Keratinocyte (primary cell): Measurements from ENCODE around the gene PRR23E. TPM values are rescaled to one million over a fixed set of nuclear protein-coding genes. Genes with fewer than 3 reads are reported as not detected.

ENCODE experiments used
- DNase-seq: peaks from one replicate; pipeline ENCODE4 v3.0.0-alpha.2; 2011; ENCODE audit warnings: low read depth, missing footprints, low spot score
- FAIRE-seq: peaks from 2 replicates; lab custom pipeline; 2011; peaks lifted over from hg19 to GRCh38; lab: Jason Lieb, UNC
- H2AFZ ChIP-seq: 2 replicates; pipeline ENCODE4 v1.6.0; 2012; ENCODE audit warnings: low read length, control low read depth, inconsistent platforms; ENCODE audit not compliant: control insufficient read depth
- H3K27ac ChIP-seq: 2 replicates; pipeline ENCODE4 v1.5.1; 2011; ENCODE audit warnings: low read length; ENCODE audit not compliant: control insufficient read depth, insufficient read depth
- H3K27me3 ChIP-seq: 3 replicates; pipeline ENCODE4 v1.6.0; 2011; ENCODE audit warnings: low read length; ENCODE audit not compliant: control insufficient read depth, insufficient read depth; ENCODE audit errors: extremely low read depth
- H3K36me3 ChIP-seq, 2 experiments: 2 replicates in 1 of 2; 3 replicates in 1 of 2; pipeline ENCODE4 v1.5.1; 2011; ENCODE audit warnings: low read length in 2 of 2, mild to moderate bottlenecking in 1 of 2; ENCODE audit not compliant: control insufficient read depth in 2 of 2, insufficient read depth in 2 of 2; ENCODE audit errors: extremely low read depth in 1 of 2
- H3K4me1 ChIP-seq: 3 replicates; pipeline ENCODE4 v1.5.1; 2011; ENCODE audit warnings: low read length; ENCODE audit not compliant: control insufficient read depth, insufficient read depth; ENCODE audit errors: extremely low read depth
- H3K4me2 ChIP-seq: 3 replicates; pipeline ENCODE4 v1.6.0; 2011; ENCODE audit warnings: low read depth, low read length; ENCODE audit not compliant: control insufficient read depth, insufficient read depth; ENCODE audit errors: extremely low read depth
- H3K4me3 ChIP-seq, 3 experiments: fragments of 200-600 bp in 1 of 3; sonication (generic) in 1 of 3; 2 replicates in 2 of 3; 3 replicates in 1 of 3; pipeline ENCODE4 v1.5.1; 2011 to 2016; ENCODE audit warnings: low read length in 3 of 3, mild to moderate bottlenecking in 3 of 3, control low read depth in 2 of 3, inconsistent platforms in 1 of 3, low read depth in 1 of 3, mixed read lengths in 1 of 3, mixed run types in 1 of 3, moderate library complexity in 1 of 3; ENCODE audit not compliant: control insufficient read depth in 2 of 3, insufficient read depth in 2 of 3; ENCODE audit errors: extremely low read depth in 1 of 3
- H3K79me2 ChIP-seq: 2 replicates; pipeline ENCODE4 v1.6.0; 2012; ENCODE audit warnings: low read length; ENCODE audit not compliant: control insufficient read depth, insufficient read depth
- H3K9ac ChIP-seq: 3 replicates; pipeline ENCODE4 v1.6.0; 2011; ENCODE audit warnings: low read length; ENCODE audit not compliant: control insufficient read depth, insufficient read depth; ENCODE audit errors: extremely low read depth
- H3K9me1 ChIP-seq: 3 replicates; pipeline ENCODE4 v1.6.0; 2011; ENCODE audit warnings: low read length; ENCODE audit not compliant: control insufficient read depth, insufficient read depth; ENCODE audit errors: extremely low read depth
- H3K9me3 ChIP-seq: 2 replicates; pipeline ENCODE4 v1.5.1; 2012; ENCODE audit warnings: low read depth, low read length; ENCODE audit not compliant: control insufficient read depth
- H4K20me1 ChIP-seq: 3 replicates; pipeline ENCODE4 v1.6.0; 2011; ENCODE audit warnings: low read length; ENCODE audit not compliant: control insufficient read depth, insufficient read depth; ENCODE audit errors: extremely low read depth
- CTCF ChIP-seq, 3 experiments: IDR thresholded peaks in 1 of 3; conservative IDR thresholded peaks in 1 of 3; optimal IDR thresholded peaks in 1 of 3; 2 replicates in 2 of 3; 3 replicates in 1 of 3; pipeline versions ENCODE3 to v1.5.1; 2011; ENCODE audit warnings: low read length in 3 of 3, mild to moderate bottlenecking in 3 of 3, moderate library complexity in 2 of 3, control low read depth in 1 of 3, inconsistent platforms in 1 of 3; ENCODE audit not compliant: insufficient read depth in 2 of 3; ENCODE audit errors: extremely low read depth in 1 of 3
- EZH2 ChIP-seq: IDR thresholded peaks from one replicate; pipeline ENCODE4 v1.6.1; 2012; ENCODE audit warnings: inconsistent platforms, mild to moderate bottlenecking, low read length, moderate library complexity
- dilution Hi-C: fragments of 300-500 bp; cut with MboI; formaldehyde crosslinking; loops from one replicate; pipeline ENCODE4 v1.7.0; 2020; ENCODE audit warnings: low sequenced_read_pairs; ENCODE audit not compliant: extremely low pct_ligation_motif_present
- polyA plus RNA-seq, 5 experiments: library from polyadenylated mRNA; depleted of rRNA in 3 of 5; stranded (reverse) in 3 of 5; stranded (forward) in 1 of 5; unstranded in 1 of 5; fragments of >200 nt; gene quantifications; 1 replicate in 1 of 5; 2 replicates in 3 of 5; 3 replicates in 1 of 5; pipeline versions ENCODE4 v1.2.1 to v1.2.3, GENCODE V29; 2011 to 2012; ENCODE audit warnings: missing spikeins in 2 of 5, low read depth in 1 of 5, low replicate concordance in 1 of 5

The PRR23E gene
- polyA plus RNA-seq, 1 donor (not counting 4 experiments of a cell fraction or from before 2014, with no cell fraction given): not detected

- H3K27ac ChIP-seq: no peak overlapping the region
- H3K27me3 ChIP-seq: peaks cover 40% of the 10 kb centered on the region
- DNase-seq (no peak), FAIRE-seq (no peak)
- no peak for TF ChIP-seq EZH2
- no peak for TF ChIP-seq CTCF (optimal IDR thresholded peaks at IDR 0.05 in 1 of 3, IDR thresholded peaks at IDR 0.05 in 1 of 3, conservative IDR thresholded peaks at IDR 0.05 in 1 of 3; ENCODE audit: extremely low read depth in 1 of 3, insufficient read depth in 2 of 3, low read length in 3 of 3)
- H3K9ac ChIP-seq: no peak overlapping the region
- H3K4me1 ChIP-seq: no peaks in the 10 kb centered on the region
- H2AFZ ChIP-seq: no peak overlapping the region
- dilution Hi-C loops: no loop called here
- peaks cover 0 to 2% of the 10 kb centered on the region in 2 experiments for H3K36me3 ChIP-seq
- H4K20me1 ChIP-seq: no peaks in the 10 kb centered on the region
- H3K79me2 ChIP-seq: no peaks in the 10 kb centered on the region
- no peak overlapping the region for H3K4me2 ChIP-seq
- H3K9me3 ChIP-seq: no peaks in the 10 kb centered on the region
- no peaks in the 10 kb centered on the region for H3K9me1 ChIP-seq
- H3K4me3 ChIP-seq: no peak overlapping the region
Observed at GRCh38 chr3:127220497-127220896, 27.6 kb downstream of the PRR23E start.

DNA sequence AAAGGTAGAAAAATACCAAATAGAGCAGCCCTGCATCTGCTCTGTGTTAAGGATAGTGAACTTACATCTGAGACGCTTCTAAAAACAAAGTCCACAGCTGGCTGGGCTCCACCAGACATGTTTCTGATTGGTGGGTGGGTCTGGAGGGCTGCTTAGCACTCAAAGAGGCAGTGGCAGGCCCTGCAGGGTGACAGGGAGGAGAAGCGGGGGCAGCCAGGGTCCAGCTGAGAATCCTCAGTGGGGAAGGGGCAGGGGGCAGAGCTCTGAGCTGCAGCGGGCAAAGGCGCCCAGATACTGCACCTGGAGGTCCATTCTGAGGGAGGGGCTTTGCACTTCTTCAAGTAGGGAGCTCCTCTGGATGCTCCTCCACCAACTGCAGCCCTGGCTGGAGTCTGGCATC lies 28.1 kb downstream of the PRR23E start:
- FAIRE-seq (no peak), DNase-seq (no peak)
- H2AFZ ChIP-seq: no peak overlapping the region
- H3K9me3 ChIP-seq: no peaks in the 10 kb centered on the region
- no peak overlapping the region for H3K4me3 ChIP-seq
- no peaks in the 10 kb centered on the region for H3K79me2 ChIP-seq
- no peak overlapping the region for H3K27ac ChIP-seq
- peaks cover 0 to 2% of the 10 kb centered on the region in 2 experiments for H3K36me3 ChIP-seq
- peaks cover 40% of the 10 kb centered on the region for H3K27me3 ChIP-seq
- no peaks in the 10 kb centered on the region for H4K20me1 ChIP-seq
- TF ChIP-seq CTCF (optimal IDR thresholded peaks at IDR 0.05 in 1 of 3, IDR thresholded peaks at IDR 0.05 in 1 of 3, conservative IDR thresholded peaks at IDR 0.05 in 1 of 3; ENCODE audit: extremely low read depth in 1 of 3, insufficient read depth in 2 of 3, low read length in 3 of 3) (no peak), EZH2 (no peak)
- dilution Hi-C loops: no loop called here
- H3K4me2 ChIP-seq: no peak overlapping the region
- H3K9ac ChIP-seq: no peak overlapping the region
- no peaks in the 10 kb centered on the region for H3K9me1 ChIP-seq
- H3K4me1 ChIP-seq: no peaks in the 10 kb centered on the region
